ENCODE data around the gene YARS2.

- TF ChIP-seq, protein P1, sequence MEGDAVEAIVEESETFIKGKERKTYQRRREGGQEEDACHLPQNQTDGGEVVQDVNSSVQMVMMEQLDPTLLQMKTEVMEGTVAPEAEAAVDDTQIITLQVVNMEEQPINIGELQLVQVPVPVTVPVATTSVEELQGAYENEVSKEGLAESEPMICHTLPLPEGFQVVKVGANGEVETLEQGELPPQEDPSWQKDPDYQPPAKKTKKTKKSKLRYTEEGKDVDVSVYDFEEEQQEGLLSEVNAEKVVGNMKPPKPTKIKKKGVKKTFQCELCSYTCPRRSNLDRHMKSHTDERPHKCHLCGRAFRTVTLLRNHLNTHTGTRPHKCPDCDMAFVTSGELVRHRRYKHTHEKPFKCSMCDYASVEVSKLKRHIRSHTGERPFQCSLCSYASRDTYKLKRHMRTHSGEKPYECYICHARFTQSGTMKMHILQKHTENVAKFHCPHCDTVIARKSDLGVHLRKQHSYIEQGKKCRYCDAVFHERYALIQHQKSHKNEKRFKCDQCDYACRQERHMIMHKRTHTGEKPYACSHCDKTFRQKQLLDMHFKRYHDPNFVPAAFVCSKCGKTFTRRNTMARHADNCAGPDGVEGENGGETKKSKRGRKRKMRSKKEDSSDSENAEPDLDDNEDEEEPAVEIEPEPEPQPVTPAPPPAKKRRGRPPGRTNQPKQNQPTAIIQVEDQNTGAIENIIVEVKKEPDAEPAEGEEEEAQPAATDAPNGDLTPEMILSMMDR (IDR thresholded peaks at IDR 0.05) = no peak
- TF ChIP-seq POLR2A (IDR thresholded peaks at IDR 0.05) = no peak
- TF ChIP-seq POLR2AphosphoS5 (IDR thresholded peaks at IDR 0.05; ENCODE audit: insufficient read depth in 1 of 2, low read depth in 1 of 2) = no peak
Measured at GRCh38 chr12:32727237-32727636, 28.5 kb downstream of the YARS2 start.
